Coronary artery (tissue), 2 donors: Measurements from ENCODE around the gene GMDS.

Source experiments
- DNase-seq: peaks from one replicate; pipeline ENCODE4 v3.0.0-alpha.2; 2017; ENCODE audit warnings: low spot score
- H3K27ac ChIP-seq, 2 donors: fragments of 200-600 bp; sonication (generic); one replicate each; pipeline ENCODE4 v1.5.1; 2016 to 2019
- H3K4me3 ChIP-seq: fragments of 200-600 bp; sonication (generic); 2 replicates; pipeline ENCODE4 v1.5.1; 2016; ENCODE audit warnings: mild to moderate bottlenecking, moderate library complexity
- TF ChIP-seq, protein P1 (sequence below): fragments of 200-600 bp; sonication (generic); IDR thresholded peaks from one replicate; pipeline ENCODE4 v1.5.1; 2019; ENCODE audit warnings: antibody characterized with exemption

Gene GMDS

DNA sequence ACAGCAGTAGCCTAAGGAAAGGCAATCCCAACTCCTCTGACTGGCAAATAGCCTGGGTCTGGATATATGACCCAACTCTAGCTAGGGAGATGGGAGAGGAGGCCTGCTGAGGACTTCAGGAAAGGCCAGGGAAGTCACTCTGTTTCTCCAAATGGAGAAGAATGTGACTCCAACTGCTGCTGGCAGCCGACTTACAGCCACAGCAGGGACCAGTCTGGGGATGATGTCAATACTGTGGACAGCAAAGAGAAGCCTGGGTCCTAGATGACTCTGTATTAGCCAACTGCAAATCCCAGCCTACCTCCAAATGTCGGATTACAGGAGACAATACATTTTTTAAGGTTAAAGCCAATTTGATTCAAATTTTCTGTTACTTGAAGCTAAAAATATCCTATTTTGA, 403.1 kb downstream of the GMDS start:
- no peak for DNase-seq
- H3K4me3 ChIP-seq = no peak overlapping the region
- TF ChIP-seq, protein P1, sequence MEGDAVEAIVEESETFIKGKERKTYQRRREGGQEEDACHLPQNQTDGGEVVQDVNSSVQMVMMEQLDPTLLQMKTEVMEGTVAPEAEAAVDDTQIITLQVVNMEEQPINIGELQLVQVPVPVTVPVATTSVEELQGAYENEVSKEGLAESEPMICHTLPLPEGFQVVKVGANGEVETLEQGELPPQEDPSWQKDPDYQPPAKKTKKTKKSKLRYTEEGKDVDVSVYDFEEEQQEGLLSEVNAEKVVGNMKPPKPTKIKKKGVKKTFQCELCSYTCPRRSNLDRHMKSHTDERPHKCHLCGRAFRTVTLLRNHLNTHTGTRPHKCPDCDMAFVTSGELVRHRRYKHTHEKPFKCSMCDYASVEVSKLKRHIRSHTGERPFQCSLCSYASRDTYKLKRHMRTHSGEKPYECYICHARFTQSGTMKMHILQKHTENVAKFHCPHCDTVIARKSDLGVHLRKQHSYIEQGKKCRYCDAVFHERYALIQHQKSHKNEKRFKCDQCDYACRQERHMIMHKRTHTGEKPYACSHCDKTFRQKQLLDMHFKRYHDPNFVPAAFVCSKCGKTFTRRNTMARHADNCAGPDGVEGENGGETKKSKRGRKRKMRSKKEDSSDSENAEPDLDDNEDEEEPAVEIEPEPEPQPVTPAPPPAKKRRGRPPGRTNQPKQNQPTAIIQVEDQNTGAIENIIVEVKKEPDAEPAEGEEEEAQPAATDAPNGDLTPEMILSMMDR = no peak
- H3K27ac ChIP-seq = peak overlapping the region; percentile 59 to 78

DNA sequence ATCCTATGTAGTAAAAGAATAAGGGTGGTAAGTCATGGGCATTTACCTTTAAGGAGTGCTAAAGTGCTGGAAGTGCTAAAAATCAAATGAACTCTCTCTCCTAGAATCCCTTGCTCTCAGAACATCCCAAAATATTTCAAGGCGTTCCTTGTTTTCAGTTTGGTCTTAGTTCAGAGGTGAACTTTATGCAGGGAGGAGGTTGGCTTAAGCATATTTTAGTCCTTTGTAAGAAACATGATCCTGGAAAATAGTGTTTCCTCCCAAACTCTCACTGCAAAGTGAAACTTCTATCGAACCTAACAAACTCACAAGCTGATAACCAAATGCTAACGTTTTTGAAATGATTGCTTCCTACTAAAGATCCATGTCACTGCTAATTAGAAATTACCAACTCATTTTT, 404.3 kb downstream of the GMDS start:
- DNase-seq = no peak
- Histone ChIP-seq H3K4me3 (peak overlapping the region; percentile 50), H3K27ac (peak overlapping the region; percentile 59 to 78)
- TF ChIP-seq, protein P1 = no peak

DNA sequence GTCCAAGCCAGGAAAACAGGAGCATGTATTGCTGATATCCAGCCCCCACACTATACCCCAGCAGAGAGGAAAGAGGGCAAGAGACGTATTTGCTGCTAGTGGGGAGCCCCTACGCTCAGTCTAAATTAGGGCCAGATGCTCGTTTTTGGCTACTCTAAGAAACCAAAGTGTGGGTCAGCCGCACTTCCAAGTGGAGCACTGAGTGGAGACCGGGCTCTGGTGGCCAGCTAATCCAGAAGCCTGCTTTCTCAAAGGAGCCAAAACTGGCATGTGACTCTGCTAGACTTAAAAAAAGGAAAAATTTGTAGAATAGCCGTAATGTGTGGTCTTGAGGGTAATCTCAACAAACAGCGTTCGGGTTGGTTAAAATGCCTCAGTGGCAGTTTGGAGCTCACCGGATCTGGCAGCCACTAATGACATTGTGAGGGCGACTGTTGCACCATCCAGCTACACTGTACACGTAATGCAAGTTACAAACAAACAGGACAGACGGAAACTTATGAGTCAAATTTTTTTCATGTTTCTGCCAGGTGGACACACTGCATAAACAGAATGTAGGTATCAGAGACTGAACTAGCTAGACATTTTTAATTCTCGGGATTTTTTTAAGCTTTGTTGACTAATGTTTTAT, 404.8 kb downstream of the GMDS start:
- H3K27ac ChIP-seq = peak overlapping the region; percentile 59 to 78
- TF ChIP-seq, protein P1 = no peak
- no peak for DNase-seq
- peak overlapping the region; percentile 50 for H3K4me3 ChIP-seq

DNA sequence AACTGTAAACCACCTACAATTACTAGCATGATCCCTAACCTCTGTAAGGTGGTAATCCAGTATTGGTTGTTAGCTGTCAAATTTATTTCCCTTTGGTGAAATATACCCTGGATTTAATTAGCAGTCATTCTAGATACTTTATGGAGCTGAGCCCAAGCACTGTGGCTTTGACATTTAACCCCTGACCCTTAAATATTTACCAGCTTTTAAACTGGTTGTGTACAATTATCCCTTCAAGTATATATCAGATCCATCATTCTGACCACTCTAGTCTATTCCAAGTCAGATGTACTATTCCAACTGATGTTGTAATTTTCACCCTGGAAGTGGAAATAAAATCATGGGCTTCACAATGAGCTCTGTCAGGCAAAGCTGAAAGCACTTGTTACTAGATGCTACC, 406.0 kb downstream of the GMDS start:
- DNase-seq = no peak
- Histone ChIP-seq H3K4me3 (no peak overlapping the region), H3K27ac (peak overlapping the region in 1 of 2 donors; percentile 59)
- TF ChIP-seq, protein P1 = no peak

DNA sequence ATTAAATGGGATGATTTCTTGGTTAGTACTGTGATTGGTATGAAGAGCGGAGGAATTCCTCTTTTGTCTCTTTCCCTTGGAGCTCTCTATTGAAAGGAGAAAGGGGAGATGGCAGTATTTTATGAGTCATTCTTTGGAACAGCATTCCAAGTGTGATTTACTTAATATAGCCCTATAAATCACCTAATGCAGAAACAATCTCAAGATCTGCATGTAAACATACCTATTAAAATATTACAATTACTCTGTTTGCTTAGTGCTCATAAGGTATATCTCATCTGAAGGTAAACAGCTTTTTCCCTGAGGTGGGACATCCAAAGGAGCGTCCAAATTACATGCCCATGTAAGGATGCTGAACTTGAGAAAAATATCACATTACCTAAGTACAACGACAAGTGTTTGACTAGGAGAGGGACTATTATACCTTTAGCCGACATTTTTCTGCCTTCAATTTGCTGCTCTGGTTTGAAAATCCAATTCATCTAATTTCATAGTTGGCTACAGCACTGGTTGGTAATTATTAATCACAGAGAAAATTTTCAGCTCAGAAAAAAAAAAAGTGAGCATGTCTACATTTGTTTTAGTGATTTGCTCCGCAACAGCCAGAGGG, 406.7 kb downstream of the GMDS start:
- TF ChIP-seq, protein P1 = no peak
- DNase-seq = no peak
- H3K4me3 ChIP-seq = no peak overlapping the region
- no peak overlapping the region for H3K27ac ChIP-seq

DNA sequence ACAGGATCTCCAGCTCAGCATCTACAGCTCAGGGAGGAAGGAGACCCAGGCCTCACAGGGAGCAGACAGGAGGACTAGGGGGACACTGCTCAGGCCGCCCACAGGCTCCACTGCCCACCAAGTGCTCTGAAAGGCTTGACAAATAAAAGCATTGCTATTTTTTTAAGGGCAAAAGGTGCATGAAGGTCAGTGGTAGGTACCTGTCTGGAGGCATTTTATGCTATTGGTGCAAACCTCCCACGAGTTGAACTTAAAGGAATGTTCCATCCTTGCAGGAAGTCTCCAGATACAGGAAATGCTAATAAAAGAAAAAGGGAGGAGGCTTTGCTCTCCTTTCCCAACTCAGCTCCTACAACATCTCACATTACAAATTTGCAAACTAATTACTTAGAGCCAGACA, 407.6 kb downstream of the GMDS start:
- DNase-seq = no peak
- H3K4me3 ChIP-seq = no peak overlapping the region
- no peak overlapping the region for H3K27ac ChIP-seq
- TF ChIP-seq, protein P1 = no peak

DNA sequence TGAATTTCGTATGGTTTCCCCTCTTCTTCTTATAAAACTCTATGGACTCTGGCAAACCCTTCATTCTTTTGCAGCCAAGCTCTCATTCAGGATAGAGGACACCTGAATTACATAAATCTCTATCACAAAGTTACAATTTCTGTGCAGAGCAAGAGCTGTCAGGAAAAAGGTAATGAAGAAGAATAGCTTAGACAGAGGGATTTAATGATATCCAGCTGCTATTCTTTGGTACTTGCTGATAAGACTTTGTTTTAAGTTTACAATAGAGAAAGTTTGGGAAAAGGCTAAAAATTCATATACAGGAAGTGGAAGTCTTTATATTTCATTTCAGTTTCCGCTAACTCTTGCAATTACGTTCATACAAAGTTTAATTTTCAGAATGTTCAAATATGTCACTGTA, 408.7 kb downstream of the GMDS start:
- DNase-seq = no peak
- TF ChIP-seq, protein P1 = no peak
- Histone ChIP-seq H3K4me3 (no peak overlapping the region), H3K27ac (no peak overlapping the region)
